GM19328 (cell line): ENCODE measurements around the gene DNM3.

Experiments
- ATAC-seq: cut with Tn5 transposase; IDR thresholded peaks from one replicate; pipeline ENCODE4 v1.9.1; 2021; ENCODE audit warnings: mild to moderate bottlenecking, moderate library complexity; ENCODE audit not compliant: unreplicated experiment

Gene DNM3

DNA sequence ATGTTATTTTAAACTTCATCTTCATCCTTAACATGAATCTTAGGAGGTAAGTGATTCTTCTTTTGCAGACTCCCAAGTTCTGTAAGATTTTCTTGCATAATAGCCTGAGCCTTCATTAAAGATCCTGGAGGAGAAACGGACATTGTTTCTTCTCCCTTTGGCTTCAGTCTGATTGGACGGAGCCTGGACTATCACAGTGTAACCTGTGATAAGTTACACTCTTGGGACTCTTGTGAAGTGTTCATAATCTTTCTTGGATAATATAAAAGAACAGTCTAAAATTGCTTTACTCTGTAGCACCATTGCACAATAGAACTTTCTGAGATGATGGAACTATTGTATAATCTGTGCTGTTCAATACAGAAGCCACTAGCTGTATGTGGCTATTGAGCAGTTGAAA lies 244.8 kb downstream of the DNM3 start:
- no peak for ATAC-seq

GRCh38 chr1:172088256-172088655 lies 247.0 kb downstream of the DNM3 start:
- no peak for ATAC-seq

DNA sequence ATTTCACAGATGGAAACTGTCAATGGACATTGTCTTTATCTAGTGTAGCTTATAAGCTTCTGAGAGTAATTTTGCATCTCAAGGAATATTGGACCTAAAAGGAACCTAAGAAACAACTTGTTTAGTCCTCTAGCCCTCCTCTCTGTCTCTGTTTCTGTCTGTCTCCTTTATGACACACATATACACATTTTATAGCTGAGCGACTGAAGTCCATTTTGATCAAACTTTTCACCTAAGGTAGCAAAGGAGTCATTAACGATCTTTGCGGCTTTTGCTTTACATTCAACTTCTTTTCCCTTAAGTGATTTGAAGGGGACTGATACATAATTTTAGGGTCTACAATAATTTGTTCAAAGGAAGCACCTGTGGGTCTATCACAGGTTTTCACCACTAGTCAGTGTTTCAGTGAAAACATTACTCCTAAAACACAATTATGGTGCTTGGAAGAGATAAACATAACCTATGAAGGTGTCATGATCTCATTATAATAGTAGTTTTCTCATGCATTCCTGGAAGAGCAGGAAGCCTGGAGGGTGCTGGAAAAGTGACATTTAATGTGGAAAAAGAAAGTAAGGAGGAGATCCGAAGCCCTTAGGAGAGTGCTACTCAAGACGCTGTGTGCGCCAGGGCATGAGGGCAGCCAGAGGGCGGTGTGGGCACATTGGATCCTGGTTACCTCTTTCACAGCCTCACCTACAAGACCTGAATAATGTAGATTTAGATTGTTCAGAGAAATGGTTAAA lies 248.6 kb downstream of the DNM3 start:
- ATAC-seq = no peak

DNA sequence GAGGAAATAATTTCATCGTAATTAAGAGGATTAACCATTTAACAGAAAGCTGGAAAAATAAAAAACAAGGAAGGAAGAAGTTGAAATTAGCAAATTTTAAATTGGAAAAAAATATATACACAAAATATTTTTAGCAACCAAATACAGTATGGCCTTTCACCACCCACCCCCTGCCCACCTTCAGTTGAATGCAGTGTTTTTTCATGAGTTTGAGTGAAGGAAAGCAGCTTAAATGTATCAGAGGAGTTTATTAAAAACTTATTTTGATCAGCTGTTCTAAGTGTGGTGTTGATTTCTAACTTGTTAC lies 249.2 kb downstream of the DNM3 start:
- ATAC-seq = no peak

DNA sequence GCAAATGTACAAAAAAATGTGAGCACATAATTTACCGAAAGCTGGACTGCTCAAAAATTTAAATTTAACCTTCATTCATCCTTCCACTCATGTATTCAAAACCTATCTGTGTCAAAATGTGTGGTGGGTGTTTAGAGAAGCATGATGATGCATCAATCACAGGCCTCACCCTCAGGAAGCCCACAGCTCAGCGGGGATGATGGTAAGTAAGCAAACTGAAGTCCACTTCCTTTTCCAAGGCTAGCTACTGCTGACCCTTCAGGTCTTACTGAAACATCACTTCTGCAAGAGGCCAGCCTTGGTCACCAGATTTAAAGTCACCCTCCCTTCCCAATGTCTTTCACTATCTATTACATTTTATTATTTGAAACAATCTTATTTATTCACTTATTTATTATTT lies 254.5 kb downstream of the DNM3 start:
- no peak for ATAC-seq

GRCh38 chr1:172105230-172105629 lies 263.9 kb downstream of the DNM3 start:
- ATAC-seq = no peak

DNA sequence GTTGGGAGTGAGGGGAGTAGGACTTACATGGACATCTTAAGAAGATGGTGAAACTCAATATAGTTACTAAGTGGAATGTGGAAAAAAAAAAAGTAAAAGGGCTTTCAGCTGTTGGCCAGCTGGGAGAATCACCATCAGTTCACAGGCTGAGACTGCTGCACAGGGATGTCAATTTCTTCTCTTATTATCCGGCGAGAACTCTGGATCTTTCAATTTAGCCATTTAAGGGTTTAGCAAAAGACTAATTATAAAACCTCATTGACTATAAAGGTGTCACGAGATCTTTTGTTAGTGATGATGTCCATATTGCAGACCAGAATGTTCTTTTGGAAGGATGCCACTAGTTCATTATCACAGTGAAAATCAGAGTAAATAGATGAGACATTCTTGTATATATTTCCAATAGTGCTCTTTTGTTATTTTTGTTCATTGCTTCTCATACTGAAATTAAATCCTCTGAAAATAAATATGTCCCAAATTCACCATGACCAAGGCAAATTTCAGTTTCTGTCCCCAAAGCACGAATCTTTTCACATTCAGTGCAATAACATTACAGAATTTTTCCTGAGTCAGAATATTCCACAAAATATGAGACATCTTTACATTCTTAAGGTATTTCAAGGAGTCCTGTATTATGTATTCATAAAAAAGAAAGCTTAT lies 266.1 kb downstream of the DNM3 start:
- no peak for ATAC-seq

GRCh38 chr1:172108161-172108893 lies 267.0 kb downstream of the DNM3 start:
- ATAC-seq = no peak

DNA sequence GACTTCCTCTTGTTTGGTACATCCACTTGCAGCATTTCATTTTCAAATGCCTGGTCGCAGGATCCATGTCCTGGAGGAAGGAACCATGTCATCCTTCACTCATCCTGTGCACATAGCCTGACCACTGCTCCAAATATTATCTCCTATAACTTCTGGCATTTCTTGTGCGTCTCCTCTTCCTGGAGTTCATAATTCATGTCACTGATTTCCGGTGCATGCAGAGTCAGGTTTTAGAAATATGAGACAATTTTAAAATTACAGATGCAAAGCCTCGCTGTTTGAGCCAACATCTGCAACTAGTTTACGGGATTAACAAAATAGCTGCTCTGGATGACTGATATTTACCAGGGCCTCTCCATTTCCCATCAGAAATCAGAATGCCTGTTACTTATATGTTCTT lies 268.1 kb downstream of the DNM3 start:
- no peak for ATAC-seq

GRCh38 chr1:172112576-172112975 lies 271.3 kb downstream of the DNM3 start:
- no peak for ATAC-seq

DNA sequence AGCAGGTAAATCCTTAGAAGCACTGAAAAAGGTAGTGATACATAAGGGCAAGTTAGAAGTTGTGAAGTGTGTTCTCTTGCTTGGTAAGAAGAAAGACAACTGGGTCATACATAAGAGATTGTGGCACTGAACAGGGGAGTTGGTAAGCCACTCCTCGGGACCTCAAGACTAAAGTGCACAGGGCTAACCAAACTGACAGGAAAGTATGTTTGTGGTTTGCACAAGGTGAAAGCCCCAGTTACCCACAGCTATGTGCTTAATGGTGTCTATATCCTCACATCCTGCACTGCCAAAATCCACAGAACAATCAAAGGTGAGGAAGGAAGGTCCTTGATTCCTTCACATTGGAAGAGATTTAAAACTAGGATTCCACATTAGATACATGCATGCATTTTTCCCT lies 276.5 kb downstream of the DNM3 start:
- ATAC-seq = peak; percentile 67

GRCh38 chr1:172118618-172119017 lies 277.3 kb downstream of the DNM3 start:
- ATAC-seq = no peak

- ATAC-seq = no peak
These were observed 277.9 kb downstream of the DNM3 start for GRCh38 chr1:172119184-172119583.

DNA sequence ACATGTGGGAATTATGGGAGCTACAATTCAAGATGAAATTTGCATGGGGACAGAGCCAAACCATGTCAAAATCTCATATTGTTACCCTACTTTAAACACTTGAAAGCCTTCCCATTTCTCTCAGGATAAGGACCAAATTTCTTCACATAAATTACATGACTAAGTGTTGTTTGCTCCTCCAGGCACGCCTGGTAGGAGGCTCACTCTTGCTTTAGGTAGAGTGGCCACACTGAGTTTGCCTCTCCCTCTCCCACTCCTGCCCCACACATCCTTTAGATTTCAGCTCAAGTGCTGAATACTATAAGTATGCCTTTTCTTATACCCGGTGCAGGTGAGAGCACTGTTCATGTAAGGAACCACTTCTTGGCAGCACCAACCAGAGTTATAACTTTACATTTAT lies 279.1 kb downstream of the DNM3 start:
- ATAC-seq = no peak

- ATAC-seq = no peak
These were observed 279.9 kb downstream of the DNM3 start for GRCh38 chr1:172121081-172121717.

GRCh38 chr1:172122381-172122780 lies 281.1 kb downstream of the DNM3 start:
- ATAC-seq = no peak

DNA sequence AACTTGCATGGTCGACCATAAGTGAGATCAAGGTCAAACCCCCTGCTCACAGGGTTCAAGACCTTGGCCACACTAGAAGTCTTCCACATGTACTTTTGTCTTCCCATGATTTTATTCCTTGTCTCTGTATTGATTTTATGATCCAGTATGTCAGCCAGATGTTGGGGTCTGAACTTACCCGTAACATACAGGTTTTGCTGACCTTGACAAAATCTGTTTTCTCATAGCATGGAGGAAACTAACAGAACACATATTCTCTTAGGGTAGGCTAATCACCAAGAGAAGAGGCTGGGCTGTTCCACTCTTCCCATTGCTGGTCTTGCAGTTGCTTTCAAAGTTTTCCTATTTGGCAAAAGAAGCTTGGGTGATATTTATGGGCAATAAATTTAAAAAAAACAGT lies 284.0 kb downstream of the DNM3 start:
- no peak for ATAC-seq

GRCh38 chr1:172125812-172126430 lies 284.6 kb downstream of the DNM3 start:
- ATAC-seq = no peak

GRCh38 chr1:172132836-172133235 lies 291.5 kb downstream of the DNM3 start:
- no peak for ATAC-seq

DNA sequence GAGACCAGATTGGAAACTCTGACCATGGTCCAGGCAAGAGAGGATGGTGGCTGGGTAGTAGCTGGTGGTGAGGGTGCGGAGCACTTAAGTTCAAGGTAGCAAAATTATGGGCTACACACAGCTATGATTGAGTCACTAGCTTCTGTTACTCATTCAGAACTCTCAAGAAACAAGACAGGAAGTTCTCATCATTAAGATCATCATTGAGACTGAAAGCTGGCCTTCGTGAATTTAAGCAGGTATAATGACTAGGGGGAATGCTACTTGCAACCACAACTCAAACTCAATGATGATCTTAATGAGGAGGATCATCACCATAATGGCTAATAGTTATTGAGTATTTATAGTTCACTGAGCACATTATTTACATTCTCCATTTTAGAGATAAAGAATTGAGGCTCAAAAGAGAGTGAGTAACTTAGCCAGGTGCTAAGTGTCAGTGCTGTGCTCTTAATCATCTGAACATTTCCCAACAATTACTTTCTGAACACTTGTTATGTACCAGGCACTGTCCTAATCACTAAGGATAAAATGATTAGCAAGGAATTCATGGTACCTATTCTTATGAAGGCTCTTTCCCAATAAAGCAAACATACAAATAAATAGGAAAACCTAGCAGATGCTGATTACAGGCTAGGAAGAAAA lies 292.9 kb downstream of the DNM3 start:
- ATAC-seq = no peak
